Breast epithelium (tissue), 4 donors: ENCODE data around the gene CBR3. TPM values are rescaled to one million over a fixed set of nuclear protein-coding genes. Genes with fewer than 3 reads are reported as not detected.
"Not testable (repeated sequence)": the region's sequence is repeated elsewhere in the genome, so short reads cannot be mapped to it uniquely, and the experiment has no call there.

Source experiments
- DNase-seq, 2 donors: peaks; one replicate each; pipeline ENCODE4 v3.0.0-alpha.2; 2019; ENCODE audit warnings: low spot score in 2 of 2
- H3K27ac ChIP-seq, 2 donors: fragments of 200-600 bp; sonication (generic) in 1 of 2; one replicate each; pipeline ENCODE4 v1.5.1; 2016 to 2019; ENCODE audit warnings: mild to moderate bottlenecking in 1 of 2
- H3K27me3 ChIP-seq, 2 donors: fragments of 200-600 bp; sonication (generic) in 1 of 2; one replicate each; pipeline versions ENCODE4 v1.5.1 to v1.6.0; 2017 to 2019; ENCODE audit warnings: control low read depth in 1 of 2, mild to moderate bottlenecking in 1 of 2
- H3K36me3 ChIP-seq: fragments of 200-600 bp; one replicate; pipeline ENCODE4 v1.5.1; 2019
- H3K4me1 ChIP-seq, 2 donors: fragments of 200-600 bp; sonication (generic); one replicate each; pipeline ENCODE4 v1.5.1; 2016 to 2019; ENCODE audit warnings: control low read depth in 1 of 2
- H3K4me3 ChIP-seq, 3 donors: fragments of 200-600 bp; sonication (generic); 1 replicate in 2 of 3; 2 replicates in 1 of 3; pipeline ENCODE4 v1.5.1; 2016 to 2019; ENCODE audit warnings: mild to moderate bottlenecking in 3 of 3, moderate library complexity in 2 of 3
- H3K9me3 ChIP-seq, 2 donors: fragments of 200-600 bp; sonication (generic) in 1 of 2; one replicate each; pipeline ENCODE4 v1.5.1; 2016 to 2019; ENCODE audit warnings: control low read depth in 1 of 2
- CTCF ChIP-seq, 3 donors: fragments of 450-650 bp; IDR thresholded peaks; one replicate each; pipeline ENCODE4 v1.5.1; 2016 to 2017; ENCODE audit warnings: antibody characterized with exemption in 3 of 3, mild to moderate bottlenecking in 3 of 3, moderate library complexity in 3 of 3
- POLR2A ChIP-seq: fragments of 450-650 bp; IDR thresholded peaks from one replicate; pipeline ENCODE4 v1.6.1; 2016; ENCODE audit warnings: antibody characterized with exemption, mild to moderate bottlenecking, moderate library complexity
- POLR2AphosphoS5 ChIP-seq, 3 donors: sonication (generic); formaldehyde crosslinking; IDR thresholded peaks; one replicate each; pipeline ENCODE4 v1.6.1; 2017; ENCODE audit warnings: antibody characterized with exemption in 3 of 3
- intact Hi-C: fragments of 100-400 bp; cut with DNase I; formaldehyde crosslinking; loops from one replicate; pipeline ENCODE4 v1.15.1; 2023; ENCODE audit warnings: low total_unique reads
- total RNA-seq, 3 donors: library from RNA; depleted of rRNA; stranded (reverse); fragments of >200 nt; gene quantifications; one replicate each; pipeline ENCODE4 v1.1.0, GENCODE V29; 2016

Gene CBR3
- total RNA-seq, 3 donors from 2014 or later, result 15.7 to 29.0 (median 22.1) TPM

GRCh38 chr21:36126621-36127110 is 8.2 kb upstream of the CBR3 start:
- intact Hi-C loops, result no loop called here
- Histone ChIP-seq H3K9me3 (no peaks in the 10 kb centered on the region), H3K4me1 (no peaks in the 10 kb centered on the region), H3K27ac (peak overlapping the region; percentile 86 to 88), H3K36me3 (no peaks in the 10 kb centered on the region), H3K4me3 (no peak overlapping the region), H3K27me3 (no peaks in the 10 kb centered on the region)
- no peak for DNase-seq
- TF ChIP-seq POLR2A, result no peak
- no peak for TF ChIP-seq POLR2AphosphoS5 (IDR thresholded peaks at IDR 0.05)
- TF ChIP-seq CTCF (IDR thresholded peaks at IDR 0.05), result no peak

- Histone ChIP-seq H3K4me3 (no peak overlapping the region), H3K36me3 (no peaks in the 10 kb centered on the region), H3K4me1 (no peaks in the 10 kb centered on the region), H3K27ac (peak overlapping the region; percentile 86 to 88), H3K27me3 (no peaks in the 10 kb centered on the region), H3K9me3 (no peaks in the 10 kb centered on the region)
- TF ChIP-seq POLR2A (no peak), POLR2AphosphoS5 (IDR thresholded peaks at IDR 0.05) (no peak), CTCF (IDR thresholded peaks at IDR 0.05) (no peak)
- DNase-seq, result no peak
- intact Hi-C loops, result no loop called here
Observed at GRCh38 chr21:36127250-36127904, 7.5 kb upstream of the CBR3 start.

- TF ChIP-seq CTCF (IDR thresholded peaks at IDR 0.05) (peak in 2 of 3 donors; percentile 9 to 15), POLR2AphosphoS5 (IDR thresholded peaks at IDR 0.05) (no peak), POLR2A (no peak)
- no peaks in the 10 kb centered on the region for H3K4me1 ChIP-seq
- no peak for DNase-seq
- H3K9me3 ChIP-seq, result no peaks in the 10 kb centered on the region
- no peak overlapping the region for H3K4me3 ChIP-seq
- H3K36me3 ChIP-seq, result no peaks in the 10 kb centered on the region
- intact Hi-C loops, result no loop called here
- H3K27me3 ChIP-seq, result no peaks in the 10 kb centered on the region
- peak overlapping the region; percentile 66 to 81 for H3K27ac ChIP-seq
Observed at GRCh38 chr21:36127977-36128376, 6.9 kb upstream of the CBR3 start.

GRCh38 chr21:36129219-36129618 is 5.7 kb upstream of the CBR3 start:
- TF ChIP-seq POLR2AphosphoS5 (IDR thresholded peaks at IDR 0.05) (no peak), POLR2A (no peak), CTCF (IDR thresholded peaks at IDR 0.05) (no peak)
- H3K9me3 ChIP-seq, result no peaks in the 10 kb centered on the region
- intact Hi-C loops, result no loop called here
- peak overlapping the region; percentile 9 to 86 for H3K27ac ChIP-seq
- peak in 1 of 2 donors; percentile 13 for DNase-seq
- H3K4me3 ChIP-seq, result no peak overlapping the region
- H3K36me3 ChIP-seq, result no peaks in the 10 kb centered on the region
- no peaks in the 10 kb centered on the region for H3K4me1 ChIP-seq
- H3K27me3 ChIP-seq, result no peaks in the 10 kb centered on the region

- peak in 1 of 2 donors; percentile 13 for DNase-seq
- H3K4me1 ChIP-seq, H3K27me3 ChIP-seq, H3K9me3 ChIP-seq, H3K36me3 ChIP-seq, intact Hi-C loops: not testable (repeated sequence)
- Histone ChIP-seq H3K27ac (peak overlapping the region; percentile 85 to 86), H3K4me3 (peak overlapping the region; percentile 42 to 68 (median 57))
Observed at GRCh38 chr21:36130414-36130762, 4.5 kb upstream of the CBR3 start.

GRCh38 chr21:36130839-36131238 is 4.0 kb upstream of the CBR3 start:
- H3K9me3 ChIP-seq, DNase-seq, H3K36me3 ChIP-seq, H3K27me3 ChIP-seq, intact Hi-C loops, H3K4me1 ChIP-seq, H3K27ac ChIP-seq, H3K4me3 ChIP-seq: not testable (repeated sequence)
